ENCODE measurements around the gene PIK3C2G. TPM values are rescaled to one million over a fixed set of nuclear protein-coding genes. Genes with fewer than 3 reads are reported as not detected.

PIK3C2G gene, protein sequence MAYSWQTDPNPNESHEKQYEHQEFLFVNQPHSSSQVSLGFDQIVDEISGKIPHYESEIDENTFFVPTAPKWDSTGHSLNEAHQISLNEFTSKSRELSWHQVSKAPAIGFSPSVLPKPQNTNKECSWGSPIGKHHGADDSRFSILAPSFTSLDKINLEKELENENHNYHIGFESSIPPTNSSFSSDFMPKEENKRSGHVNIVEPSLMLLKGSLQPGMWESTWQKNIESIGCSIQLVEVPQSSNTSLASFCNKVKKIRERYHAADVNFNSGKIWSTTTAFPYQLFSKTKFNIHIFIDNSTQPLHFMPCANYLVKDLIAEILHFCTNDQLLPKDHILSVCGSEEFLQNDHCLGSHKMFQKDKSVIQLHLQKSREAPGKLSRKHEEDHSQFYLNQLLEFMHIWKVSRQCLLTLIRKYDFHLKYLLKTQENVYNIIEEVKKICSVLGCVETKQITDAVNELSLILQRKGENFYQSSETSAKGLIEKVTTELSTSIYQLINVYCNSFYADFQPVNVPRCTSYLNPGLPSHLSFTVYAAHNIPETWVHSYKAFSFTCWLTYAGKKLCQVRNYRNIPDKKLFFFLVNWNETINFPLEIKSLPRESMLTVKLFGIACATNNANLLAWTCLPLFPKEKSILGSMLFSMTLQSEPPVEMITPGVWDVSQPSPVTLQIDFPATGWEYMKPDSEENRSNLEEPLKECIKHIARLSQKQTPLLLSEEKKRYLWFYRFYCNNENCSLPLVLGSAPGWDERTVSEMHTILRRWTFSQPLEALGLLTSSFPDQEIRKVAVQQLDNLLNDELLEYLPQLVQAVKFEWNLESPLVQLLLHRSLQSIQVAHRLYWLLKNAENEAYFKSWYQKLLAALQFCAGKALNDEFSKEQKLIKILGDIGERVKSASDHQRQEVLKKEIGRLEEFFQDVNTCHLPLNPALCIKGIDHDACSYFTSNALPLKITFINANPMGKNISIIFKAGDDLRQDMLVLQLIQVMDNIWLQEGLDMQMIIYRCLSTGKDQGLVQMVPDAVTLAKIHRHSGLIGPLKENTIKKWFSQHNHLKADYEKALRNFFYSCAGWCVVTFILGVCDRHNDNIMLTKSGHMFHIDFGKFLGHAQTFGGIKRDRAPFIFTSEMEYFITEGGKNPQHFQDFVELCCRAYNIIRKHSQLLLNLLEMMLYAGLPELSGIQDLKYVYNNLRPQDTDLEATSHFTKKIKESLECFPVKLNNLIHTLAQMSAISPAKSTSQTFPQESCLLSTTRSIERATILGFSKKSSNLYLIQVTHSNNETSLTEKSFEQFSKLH (N-terminal part only)
- 0.15 and 0.19 TPM in 2 replicates for total RNA-seq (2014; rRNA removed; shearing (Covaris generic))

DNA sequence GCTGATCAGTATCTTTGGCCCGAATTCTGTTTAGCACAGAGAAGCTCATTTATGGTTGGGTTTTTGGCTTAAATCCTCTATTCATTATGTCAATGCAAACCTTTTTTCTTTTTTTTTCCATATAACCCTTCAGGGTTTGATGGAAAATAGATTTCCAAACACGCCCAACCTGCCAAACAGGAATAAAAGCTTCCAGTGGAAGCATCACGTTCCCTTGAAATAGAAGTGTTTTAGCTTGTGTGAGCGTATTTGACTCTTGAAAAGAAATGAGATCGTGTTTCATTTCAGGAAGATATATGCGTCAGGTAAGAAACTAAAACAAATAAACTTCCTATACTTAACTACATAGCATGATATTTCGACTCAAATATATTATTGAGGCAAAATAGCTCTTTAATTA is at the start of gene PIK3C2G:
TSS of gene PIK3C2G (plus strand) at position 246 of the 400 bp plus-strand sequence. CDS start 20,564 bp downstream, outside the sequence.

Other genes with a start within 250 kb of the PIK3C2G start
- gene RERGL, start 171.3 kb upstream of the PIK3C2G start, total RNA-seq (2014; rRNA removed; shearing (Covaris generic)), result not detected in 2 replicates